Activated CD4-positive, alpha-beta T cell treated with anti-CD3 and anti-CD28 coated beads, Interleukin-2, amount 10 ng/mL, durations not matched to agents 24 days and 14 days (primary cell): ENCODE results near the gene DCLRE1A. TPM values are rescaled to one million over a fixed set of nuclear protein-coding genes. Genes with fewer than 3 reads are reported as not detected.
"Not testable (repeated sequence)": the region's sequence is repeated elsewhere in the genome, so short reads cannot be mapped to it uniquely, and the experiment has no call there.

ENCODE experiments used
- DNase-seq: peaks from one replicate; pipeline ENCODE4 v3.0.0; 2022
- H3K27ac Mint-ChIP-seq: one replicate; pipeline ENCODE4 v1.8.0; 2022; ENCODE audit warnings: mild to moderate bottlenecking, mixed read lengths
- H3K27me3 Mint-ChIP-seq: one replicate; pipeline ENCODE4 v1.8.0; 2022; ENCODE audit warnings: mixed read lengths
- H3K36me3 Mint-ChIP-seq: one replicate; pipeline ENCODE4 v1.8.0; 2022; ENCODE audit warnings: low read depth, mild to moderate bottlenecking, mixed read lengths
- H3K4me1 Mint-ChIP-seq: one replicate; pipeline ENCODE4 v1.8.0; 2021; ENCODE audit warnings: mixed read lengths
- H3K4me3 Mint-ChIP-seq: one replicate; pipeline ENCODE4 v1.8.0; 2022; ENCODE audit warnings: mild to moderate bottlenecking, moderate library complexity, mixed read lengths
- H3K9me3 Mint-ChIP-seq: one replicate; pipeline ENCODE4 v1.8.0; 2021; ENCODE audit warnings: mixed read lengths
- intact Hi-C: fragments of 100-400 bp; cut with micrococcal nuclease; formaldehyde crosslinking; loops from one replicate; pipeline ENCODE4 v1.15.1; 2023
- total RNA-seq: library from RNA; stranded (reverse); gene quantifications from 2 replicates; pipeline ENCODE4 v1.2.3, GENCODE V29; 2022

Gene DCLRE1A
- total RNA-seq, 1 donor from 2014 or later, result 14.6 TPM

DNA sequence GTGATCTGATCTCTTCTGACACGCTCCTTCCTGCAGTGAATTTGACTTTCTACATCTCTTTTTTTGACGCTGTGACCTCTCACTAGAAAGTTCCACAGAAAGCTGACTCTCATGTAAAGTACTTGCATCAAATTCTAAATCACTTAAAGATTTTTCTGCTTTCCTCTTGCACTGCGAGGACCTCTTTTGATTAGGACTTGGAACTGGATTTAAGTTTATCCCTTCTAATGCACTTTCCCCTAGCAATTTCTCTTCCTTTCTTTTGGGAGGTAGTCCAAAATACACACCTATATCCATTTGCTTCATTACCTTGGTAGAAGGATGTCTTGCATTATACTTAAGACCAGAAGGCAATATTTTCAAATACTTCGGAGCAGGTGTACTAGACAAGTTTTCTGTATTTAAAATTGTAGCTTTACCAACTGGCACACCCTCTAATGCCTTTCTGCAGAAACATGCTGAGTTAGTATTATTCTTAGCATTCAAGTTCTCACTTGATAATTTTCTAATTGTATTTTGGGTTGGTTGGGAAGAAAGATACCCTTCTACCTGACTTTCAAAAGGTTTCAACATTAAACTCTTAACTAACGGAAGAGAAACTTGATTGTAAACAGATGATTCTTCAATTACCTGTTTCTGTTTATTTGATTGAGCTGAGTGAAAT, 4.6 kb downstream of the DCLRE1A start:
- intact Hi-C loops, result no loop called here
- no peak for DNase-seq
- Mint-ChIP-seq H3K27me3 (no peaks in the 10 kb centered on the region), H3K4me1 (peaks cover 29% of the 10 kb centered on the region), H3K4me3 (no peak overlapping the region), H3K27ac (no peak overlapping the region), H3K36me3 (peaks cover 39% of the 10 kb centered on the region), H3K9me3 (no peaks in the 10 kb centered on the region)

DNA sequence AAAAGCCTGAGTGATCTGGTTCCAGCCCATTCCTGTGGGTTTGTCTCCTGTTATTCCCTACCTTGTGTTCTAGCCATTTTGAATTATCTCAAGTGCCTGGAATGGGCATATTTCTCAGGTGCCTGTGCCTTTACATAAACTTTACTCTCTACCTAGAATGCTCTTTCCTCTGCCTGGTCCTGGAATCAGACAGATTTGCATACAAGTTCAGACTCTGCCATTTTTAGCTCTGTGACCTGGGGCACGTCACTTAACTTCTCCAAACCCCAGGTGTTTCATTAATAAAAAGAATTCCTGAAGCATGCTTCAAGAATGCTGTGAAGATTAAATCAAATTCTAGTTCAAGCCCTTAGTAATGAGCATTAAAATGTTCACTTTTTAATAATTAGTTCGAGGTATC, 7.8 kb downstream of the DCLRE1A start:
- H3K27me3 Mint-ChIP-seq, result no peaks in the 10 kb centered on the region
- intact Hi-C loops, result no loop called here
- no peaks in the 10 kb centered on the region for H3K9me3 Mint-ChIP-seq
- H3K36me3 Mint-ChIP-seq, result peaks cover 50% of the 10 kb centered on the region
- no peak for DNase-seq
- H3K27ac Mint-ChIP-seq, result no peak overlapping the region
- H3K4me1 Mint-ChIP-seq, result peaks cover 19% of the 10 kb centered on the region
- H3K4me3 Mint-ChIP-seq, result no peak overlapping the region

DNA sequence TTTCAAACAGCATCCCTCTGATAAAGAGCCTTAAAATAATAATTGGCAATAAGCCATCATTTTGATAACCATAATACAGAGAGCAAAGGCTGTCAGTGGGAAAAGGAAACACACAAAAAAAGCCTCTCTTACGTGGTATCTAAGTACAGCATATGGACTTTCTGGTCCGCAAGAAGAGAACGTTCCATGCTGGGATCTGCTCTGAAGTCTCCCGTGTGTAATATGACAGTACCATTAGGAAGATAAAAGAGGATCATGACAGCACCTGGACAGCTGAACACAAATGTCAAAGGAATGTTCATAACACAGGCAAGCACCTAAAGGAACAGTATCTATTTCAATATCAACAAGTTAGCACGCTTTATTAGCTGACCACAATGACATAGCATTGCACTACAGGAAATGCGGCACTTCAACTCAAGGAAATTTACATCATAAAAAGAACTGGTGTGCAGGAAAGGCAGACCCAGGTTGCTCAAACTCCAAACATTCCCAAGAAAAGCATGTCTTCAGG, 9.9 kb downstream of the DCLRE1A start:
- Mint-ChIP-seq H3K4me1 (peaks cover 11% of the 10 kb centered on the region), H3K36me3 (peaks cover 43% of the 10 kb centered on the region), H3K27me3 (no peaks in the 10 kb centered on the region), H3K27ac (no peak overlapping the region), H3K4me3 (no peak overlapping the region), H3K9me3 (no peaks in the 10 kb centered on the region)
- intact Hi-C loops, result no loop called here
- no peak for DNase-seq

DNA sequence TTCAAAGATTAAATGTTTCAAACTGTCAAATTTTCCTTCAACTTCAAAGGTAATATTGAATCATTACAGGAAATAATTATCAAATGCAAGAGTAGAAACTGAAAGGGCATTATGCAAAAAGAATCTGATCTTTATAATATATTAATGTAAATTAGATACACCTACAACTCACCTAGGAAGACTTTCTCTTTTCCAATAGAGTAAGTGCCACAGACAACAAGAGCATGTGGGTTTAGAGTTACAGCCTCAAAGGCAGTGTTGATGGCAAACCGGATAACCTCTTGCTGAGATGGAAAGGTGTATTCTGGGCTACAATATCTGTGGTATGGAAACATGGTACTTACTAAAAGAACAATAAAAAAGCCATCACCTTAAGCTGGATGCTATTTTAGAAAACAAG, 11.7 kb downstream of the DCLRE1A start:
- intact Hi-C loops, result no loop called here
- Mint-ChIP-seq H3K4me3 (no peak overlapping the region), H3K27me3 (no peaks in the 10 kb centered on the region), H3K27ac (no peak overlapping the region), H3K36me3 (peaks cover 42% of the 10 kb centered on the region), H3K4me1 (peaks cover 2% of the 10 kb centered on the region), H3K9me3 (no peaks in the 10 kb centered on the region)
- no peak for DNase-seq

DNA sequence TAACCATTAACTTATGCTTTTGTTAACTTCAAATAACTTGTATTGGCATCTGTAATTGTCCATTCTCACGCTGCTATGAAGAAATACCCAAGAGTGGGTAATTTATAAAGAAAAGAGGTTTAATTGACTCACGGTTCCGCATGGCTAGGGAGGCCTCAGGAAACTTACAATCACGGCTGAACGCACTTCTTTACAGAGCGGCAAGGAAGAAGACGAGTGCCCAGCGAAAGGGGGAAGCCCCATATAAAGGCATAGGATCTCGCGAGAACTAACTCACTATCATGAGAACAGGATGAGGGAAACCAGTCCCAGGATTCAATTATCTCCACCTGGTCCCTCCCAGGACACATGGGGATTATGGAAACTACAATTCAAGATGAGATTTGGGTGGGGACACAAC, 25.3 kb downstream of the DCLRE1A start:
- H3K9me3 Mint-ChIP-seq, H3K36me3 Mint-ChIP-seq, DNase-seq, H3K4me1 Mint-ChIP-seq, H3K27ac Mint-ChIP-seq, H3K4me3 Mint-ChIP-seq, intact Hi-C loops: not testable (repeated sequence)
- H3K27me3 Mint-ChIP-seq, result peaks cover 24% of the 10 kb centered on the region

DNA sequence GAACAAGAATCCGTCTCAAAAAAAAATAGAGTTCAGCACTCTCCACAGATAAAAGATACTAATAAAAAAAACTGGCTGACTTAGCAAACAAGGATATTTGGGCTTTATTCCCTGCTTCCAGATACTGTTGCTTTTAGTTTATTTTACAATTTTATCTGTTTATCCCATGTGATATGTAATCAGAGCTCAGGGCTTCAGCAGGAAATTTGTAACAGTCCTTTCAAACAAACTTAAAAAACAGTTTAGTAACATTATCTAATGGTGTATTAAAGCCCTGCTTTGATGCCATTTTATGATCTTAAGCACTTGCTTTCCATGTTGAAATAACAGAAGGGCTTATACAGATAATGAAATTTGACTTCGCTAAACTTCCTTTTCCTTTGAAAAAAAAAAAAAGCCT, 28.1 kb downstream of the DCLRE1A start:
- H3K4me1 Mint-ChIP-seq, result no peaks in the 10 kb centered on the region
- no peak for DNase-seq
- H3K9me3 Mint-ChIP-seq, result no peaks in the 10 kb centered on the region
- no peaks in the 10 kb centered on the region for H3K36me3 Mint-ChIP-seq
- intact Hi-C loops, result no loop called here
- no peak overlapping the region for H3K27ac Mint-ChIP-seq
- H3K27me3 Mint-ChIP-seq, result peaks cover 25% of the 10 kb centered on the region
- no peak overlapping the region for H3K4me3 Mint-ChIP-seq

DNA sequence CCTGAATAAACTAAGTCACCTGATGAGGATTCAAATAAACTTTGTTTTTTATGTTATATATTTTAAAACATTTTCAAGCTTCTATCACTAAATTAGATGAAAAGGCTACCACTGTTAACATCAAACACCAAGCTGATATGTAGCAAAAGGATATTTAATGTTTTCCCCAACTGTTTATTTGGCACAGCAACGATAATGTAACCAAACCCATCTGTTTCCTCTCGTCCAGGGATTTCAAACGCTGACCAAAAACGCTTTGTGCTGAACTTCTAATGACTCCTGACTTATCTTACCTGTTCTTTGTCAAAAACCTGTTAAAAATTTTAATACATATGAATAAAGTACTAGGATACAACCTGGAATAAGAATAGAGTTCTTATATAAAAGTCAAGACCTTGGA, 30.5 kb downstream of the DCLRE1A start:
- Mint-ChIP-seq H3K9me3 (no peaks in the 10 kb centered on the region), H3K4me1 (no peaks in the 10 kb centered on the region)
- intact Hi-C loops, result no loop called here

DNA sequence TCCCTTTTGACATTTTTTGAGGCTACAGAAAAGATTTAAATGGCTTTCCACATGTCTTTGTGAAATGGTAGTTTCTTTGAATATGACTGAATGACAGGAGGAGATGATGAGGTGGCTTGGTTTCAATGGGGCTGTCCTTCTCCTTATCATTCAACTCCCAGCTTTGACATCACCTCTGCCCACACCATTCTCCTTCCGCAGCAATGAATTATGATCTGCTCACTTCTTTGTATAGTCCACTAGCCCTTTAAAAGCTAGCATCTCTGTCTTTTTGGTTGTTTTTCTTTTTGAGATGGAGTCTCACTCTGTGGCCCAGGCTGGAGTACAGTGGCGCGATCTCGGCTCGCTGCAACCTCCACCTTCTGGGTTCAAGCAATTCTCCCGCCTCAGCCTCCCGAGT, 31.7 kb downstream of the DCLRE1A start:
- no peaks in the 10 kb centered on the region for H3K36me3 Mint-ChIP-seq

More for the DNA sequence above, 30.5 kb downstream of the DCLRE1A start:
- Mint-ChIP-seq H3K4me3 (no peak overlapping the region), H3K36me3 (no peaks in the 10 kb centered on the region), H3K27ac (no peak overlapping the region), H3K27me3 (peaks cover 20% of the 10 kb centered on the region)
- no peak for DNase-seq

DNA sequence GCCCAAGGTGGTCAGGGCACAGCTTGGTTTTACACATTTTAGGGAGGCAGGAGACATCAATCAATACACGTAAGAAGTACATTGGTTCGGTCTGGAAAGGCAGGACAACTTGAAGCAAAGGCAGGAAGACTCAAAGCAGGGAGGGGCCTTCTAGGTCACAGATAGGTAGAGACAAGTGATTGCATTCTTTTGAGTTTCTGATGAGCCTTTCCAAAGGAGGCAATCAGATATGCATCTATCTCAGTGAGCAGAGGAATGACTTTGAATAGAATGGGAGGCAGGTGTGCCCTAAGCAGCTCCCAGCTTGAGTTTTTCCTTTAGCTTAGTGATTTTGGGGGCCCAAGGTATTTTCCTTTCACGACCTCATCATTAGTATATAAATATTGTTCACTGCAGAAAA, 32.6 kb downstream of the DCLRE1A start:
- H3K27me3 Mint-ChIP-seq, result peaks cover 19% of the 10 kb centered on the region
- H3K4me3 Mint-ChIP-seq, H3K9me3 Mint-ChIP-seq, DNase-seq, H3K27ac Mint-ChIP-seq, intact Hi-C loops, H3K36me3 Mint-ChIP-seq, H3K4me1 Mint-ChIP-seq: not testable (repeated sequence)

More for the DNA sequence above, 31.7 kb downstream of the DCLRE1A start:
- Mint-ChIP-seq H3K4me3 (no peak overlapping the region), H3K27ac (no peak overlapping the region), H3K4me1 (no peaks in the 10 kb centered on the region), H3K27me3 (peaks cover 22% of the 10 kb centered on the region), H3K9me3 (no peaks in the 10 kb centered on the region)
- DNase-seq, result no peak
- intact Hi-C loops, result no loop called here

DNA sequence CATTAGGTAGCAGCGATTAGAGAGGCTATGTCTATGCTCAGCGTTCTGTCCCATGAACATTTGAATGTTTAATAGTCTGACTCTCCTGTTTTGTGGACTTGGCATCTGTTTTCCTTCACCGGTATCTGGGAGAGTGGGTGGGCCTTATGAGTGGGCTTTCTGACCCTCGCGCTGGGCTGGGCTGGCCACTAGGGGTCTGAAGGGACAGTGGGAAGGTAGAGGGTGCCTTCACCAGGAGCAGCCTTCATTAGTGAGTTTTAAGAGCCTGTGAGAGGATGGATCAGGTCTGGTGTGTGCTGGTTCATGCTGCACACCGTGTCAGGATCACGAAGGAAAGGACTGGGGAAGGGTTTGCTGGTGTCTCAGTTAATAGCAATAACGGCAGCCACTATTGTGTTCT, 33.4 kb downstream of the DCLRE1A start:
- Mint-ChIP-seq H3K27ac (no peak overlapping the region), H3K4me3 (no peak overlapping the region), H3K9me3 (no peaks in the 10 kb centered on the region), H3K27me3 (peaks cover 20% of the 10 kb centered on the region), H3K4me1 (no peaks in the 10 kb centered on the region), H3K36me3 (no peaks in the 10 kb centered on the region)
- intact Hi-C loops, result no loop called here
- no peak for DNase-seq

DNA sequence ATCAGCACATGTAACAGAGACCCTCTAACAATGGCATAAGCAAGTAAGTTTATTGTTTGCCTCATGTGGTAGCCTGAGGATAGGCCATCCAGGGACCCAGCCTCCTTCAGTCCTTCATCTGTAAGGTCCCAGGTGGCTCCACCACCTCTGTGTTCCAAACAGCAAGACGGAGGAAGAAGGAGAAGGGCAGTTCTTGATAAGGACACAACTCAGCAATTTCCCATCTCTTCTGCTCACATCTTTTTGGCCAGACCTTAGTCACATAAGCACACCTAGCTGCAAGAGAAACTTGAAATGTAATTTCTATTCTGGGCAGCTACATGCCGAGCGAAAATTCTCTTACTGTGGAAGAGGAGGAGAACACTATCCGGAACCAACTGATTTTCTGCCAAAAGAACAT, 33.9 kb downstream of the DCLRE1A start:
- Mint-ChIP-seq H3K36me3 (no peaks in the 10 kb centered on the region), H3K4me3 (no peak overlapping the region), H3K27ac (no peak overlapping the region), H3K4me1 (no peaks in the 10 kb centered on the region), H3K9me3 (no peaks in the 10 kb centered on the region), H3K27me3 (peaks cover 20% of the 10 kb centered on the region)
- intact Hi-C loops, result no loop called here
- no peak for DNase-seq

DNA sequence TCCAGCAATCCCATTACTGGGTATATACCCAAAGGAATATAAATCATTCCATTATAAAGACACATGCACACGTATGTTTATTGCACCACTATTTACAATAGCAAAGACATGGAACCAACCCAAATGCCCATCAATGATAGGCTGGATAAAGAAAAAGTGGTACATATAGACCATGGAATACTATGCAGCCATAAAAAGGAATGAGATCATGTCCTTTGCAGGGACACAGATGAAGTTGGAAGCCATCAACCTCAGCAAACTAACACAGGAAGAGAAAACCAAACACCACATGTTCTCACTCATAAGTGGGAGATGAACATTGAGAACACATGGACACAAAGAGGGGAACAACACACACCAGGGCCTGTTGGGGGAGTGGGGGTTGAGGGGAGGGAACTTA, 39.2 kb downstream of the DCLRE1A start:
- intact Hi-C loops, H3K4me1 Mint-ChIP-seq, H3K36me3 Mint-ChIP-seq, H3K9me3 Mint-ChIP-seq, H3K27ac Mint-ChIP-seq, H3K4me3 Mint-ChIP-seq: not testable (repeated sequence)
- peaks cover 45% of the 10 kb centered on the region for H3K27me3 Mint-ChIP-seq
- peak; percentile 25 for DNase-seq

DNA sequence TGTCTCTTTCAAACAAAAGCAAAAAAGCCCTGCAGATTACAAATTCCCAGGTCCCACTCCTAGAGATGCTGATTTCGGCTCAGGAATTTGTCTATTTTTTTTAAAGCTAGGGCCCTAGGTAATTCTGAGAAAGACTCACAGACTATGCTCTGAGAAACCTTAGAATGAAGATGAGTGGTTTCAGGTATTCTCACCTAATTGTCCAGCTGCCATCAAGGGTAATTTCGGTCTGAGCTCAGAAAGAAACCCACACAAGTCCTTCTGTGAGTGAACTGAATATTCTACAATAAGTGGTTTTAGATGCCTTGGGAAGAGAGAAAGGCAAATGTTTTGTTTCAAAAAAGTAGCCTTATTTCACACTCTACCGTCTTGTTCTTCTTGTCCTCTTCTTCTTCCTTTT, 45.7 kb downstream of the DCLRE1A start:
- peaks cover 5% of the 10 kb centered on the region for H3K9me3 Mint-ChIP-seq
- no peaks in the 10 kb centered on the region for H3K36me3 Mint-ChIP-seq
- H3K27ac Mint-ChIP-seq, result no peak overlapping the region
- H3K4me1 Mint-ChIP-seq, result no peaks in the 10 kb centered on the region
- H3K4me3 Mint-ChIP-seq, result no peak overlapping the region
- DNase-seq, result no peak
- peaks cover 53% of the 10 kb centered on the region for H3K27me3 Mint-ChIP-seq
- intact Hi-C loops, result no loop called here

DNA sequence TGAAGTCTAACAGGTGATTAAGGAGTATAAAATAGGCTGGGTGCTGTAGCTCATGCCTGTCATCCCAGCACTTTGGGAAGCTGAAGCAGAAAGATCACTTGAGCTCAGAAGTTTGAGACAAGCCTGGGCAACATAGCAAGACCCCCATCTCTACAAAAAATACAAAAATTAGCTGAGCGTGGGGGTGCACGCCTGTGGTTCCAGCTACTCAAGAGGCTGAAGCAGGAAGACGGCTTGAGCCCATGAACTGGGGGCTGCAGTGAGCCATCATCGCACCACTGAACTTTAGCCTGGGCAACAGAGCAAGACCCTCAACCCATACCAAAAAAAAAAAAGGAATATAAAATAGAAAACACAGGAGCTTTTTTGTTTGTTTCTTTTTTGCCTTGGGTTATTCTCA, 47.4 kb downstream of the DCLRE1A start:
- no peaks in the 10 kb centered on the region for H3K9me3 Mint-ChIP-seq

DNA sequence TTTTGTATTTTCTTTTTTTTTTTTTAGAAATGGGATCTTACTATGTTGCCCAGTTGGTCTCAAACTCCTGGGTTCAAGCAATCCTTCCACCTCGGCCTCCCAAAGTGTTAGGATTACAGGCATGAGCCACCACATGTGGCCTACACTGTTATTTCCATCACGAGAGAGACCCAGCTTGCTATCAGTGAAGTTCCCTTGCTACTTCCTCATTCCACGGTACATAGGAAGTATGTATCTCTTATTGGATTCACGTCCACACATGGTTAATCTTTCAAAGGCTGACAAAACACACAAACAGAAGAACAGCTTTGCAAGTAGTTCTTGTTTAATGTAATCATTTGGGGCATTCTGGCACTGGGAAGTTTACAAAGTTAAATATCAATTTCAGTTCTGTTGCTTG, 50.9 kb downstream of the DCLRE1A start:
- no peak overlapping the region for H3K27ac Mint-ChIP-seq
- H3K4me3 Mint-ChIP-seq, result no peak overlapping the region
- peaks cover 44% of the 10 kb centered on the region for H3K27me3 Mint-ChIP-seq
- no peak for DNase-seq
- intact Hi-C loops, result no loop called here
- H3K4me1 Mint-ChIP-seq, result peaks cover 2% of the 10 kb centered on the region
- no peaks in the 10 kb centered on the region for H3K36me3 Mint-ChIP-seq
- no peaks in the 10 kb centered on the region for H3K9me3 Mint-ChIP-seq

More for the DNA sequence above, 47.4 kb downstream of the DCLRE1A start:
- no peaks in the 10 kb centered on the region for H3K36me3 Mint-ChIP-seq
- peaks cover 47% of the 10 kb centered on the region for H3K27me3 Mint-ChIP-seq
- DNase-seq, result no peak
- H3K4me3 Mint-ChIP-seq, result no peak overlapping the region
- intact Hi-C loops, result no loop called here
- H3K27ac Mint-ChIP-seq, result no peak overlapping the region
- H3K4me1 Mint-ChIP-seq, result no peaks in the 10 kb centered on the region
